Large intestine (tissue), 3 donors: ENCODE data around the gene MBLAC1. TPM values are rescaled to one million over a fixed set of nuclear protein-coding genes. Genes with fewer than 3 reads are reported as not detected.

ENCODE experiments used
- DNase-seq, 2 donors: peaks; one replicate each; pipeline versions ENCODE4 v3.0.0 to v3.0.0-alpha.2; 2013
- H3K27ac ChIP-seq: one replicate; pipeline ENCODE4 v1.5.1; 2013; ENCODE audit warnings: low read length
- H3K27me3 ChIP-seq: 2 replicates; pipeline ENCODE4 v1.6.1; 2013; ENCODE audit warnings: low read length; ENCODE audit not compliant: control insufficient read depth, insufficient read depth
- H3K36me3 ChIP-seq: 2 replicates; pipeline ENCODE4 v1.6.1; 2013; ENCODE audit warnings: low read length; ENCODE audit not compliant: control insufficient read depth, insufficient read depth
- H3K4me1 ChIP-seq: one replicate; pipeline ENCODE4 v1.6.1; 2013; ENCODE audit warnings: low read length; ENCODE audit not compliant: control insufficient read depth, insufficient read depth
- H3K4me3 ChIP-seq: one replicate; pipeline ENCODE4 v1.5.1; 2013; ENCODE audit warnings: low read length
- H3K9me3 ChIP-seq: one replicate; pipeline ENCODE4 v1.6.1; 2013; ENCODE audit warnings: mild to moderate bottlenecking, low read depth, low read length, moderate library complexity; ENCODE audit not compliant: control insufficient read depth
- WGBS: methylation state at CpG from one replicate; pipeline ENCODE4 v1.1.5; 2013; ENCODE audit warnings: low lambda C conversion rate; ENCODE audit not compliant: insufficient coverage; 5-methylcytosine and 5-hydroxymethylcytosine counted together
- polyA plus RNA-seq: library from polyadenylated mRNA; unstranded; fragments of 120-200 nt; gene quantifications from one replicate; pipeline ENCODE4 v1.2.1, GENCODE V29; 2013

MBLAC1 gene
- polyA plus RNA-seq, 1 donor = 2.8 TPM

GRCh38 chr7:100109521-100110163, 17.1 kb upstream of the MBLAC1 start:
- no CpG with 5 or more reads among the region's 12 CpGs for WGBS
- Histone ChIP-seq H3K27ac (no peak overlapping the region), H3K9me3 (no peaks in the 10 kb centered on the region), H3K4me3 (no peak overlapping the region), H3K4me1 (no peaks in the 10 kb centered on the region), H3K27me3 (no peaks in the 10 kb centered on the region), H3K36me3 (peaks cover 82% of the 10 kb centered on the region)
- DNase-seq = no peak

GRCh38 chr7:100111156-100111555, 15.6 kb upstream of the MBLAC1 start:
- Histone ChIP-seq H3K36me3 (peaks cover 70% of the 10 kb centered on the region), H3K4me3 (no peak overlapping the region), H3K4me1 (no peaks in the 10 kb centered on the region), H3K27me3 (no peaks in the 10 kb centered on the region), H3K9me3 (no peaks in the 10 kb centered on the region), H3K27ac (no peak overlapping the region)
- no peak for DNase-seq
- no CpG with 5 or more reads among the region's 7 CpGs for WGBS

GRCh38 chr7:100111914-100112313, 14.9 kb upstream of the MBLAC1 start:
- Histone ChIP-seq H3K27me3 (no peaks in the 10 kb centered on the region), H3K36me3 (peaks cover 66% of the 10 kb centered on the region), H3K27ac (no peak overlapping the region), H3K4me3 (no peak overlapping the region), H3K9me3 (no peaks in the 10 kb centered on the region), H3K4me1 (no peaks in the 10 kb centered on the region)
- WGBS = no CpG with 5 or more reads among the region's 13 CpGs
- no peak for DNase-seq

- WGBS = no CpG with 5 or more reads among the region's 7 CpGs
- Histone ChIP-seq H3K4me3 (no peak overlapping the region), H3K27me3 (no peaks in the 10 kb centered on the region), H3K9me3 (no peaks in the 10 kb centered on the region), H3K27ac (no peak overlapping the region), H3K4me1 (peaks cover 5% of the 10 kb centered on the region), H3K36me3 (peaks cover 39% of the 10 kb centered on the region)
- no peak for DNase-seq
Measured at GRCh38 chr7:100115026-100115425, 11.7 kb upstream of the MBLAC1 start.

- no peaks in the 10 kb centered on the region for H3K27me3 ChIP-seq
- no peak overlapping the region for H3K27ac ChIP-seq
- H3K4me1 ChIP-seq = peaks cover 12% of the 10 kb centered on the region
- no peak for DNase-seq
- H3K36me3 ChIP-seq = peaks cover 16% of the 10 kb centered on the region
- peak overlapping the region; percentile 76 for H3K4me3 ChIP-seq
- 27% methylated on average over 3 of the region's 18 CpGs for WGBS
- H3K9me3 ChIP-seq = no peaks in the 10 kb centered on the region
Measured at GRCh38 chr7:100118388-100119071, 8.2 kb upstream of the MBLAC1 start.

GRCh38 chr7:100119072-100119969, 7.4 kb upstream of the MBLAC1 start, which contains the start of the genes CNPY4 and TAF6:
Gene CNPY4 (plus strand): TSS chr7:100119634. CDS start chr7:100119745, 111 bp downstream.
Gene TAF6 (minus strand): TSS chr7:100119358. CDS start chr7:100114209, 5,149 bp downstream.
- Histone ChIP-seq H3K27ac (peak within 1 kb of the TSS; percentile 54), H3K4me1 (peaks cover 15% of the 10 kb centered on the region), H3K9me3 (no peaks in the 10 kb centered on the region), H3K27me3 (no peaks in the 10 kb centered on the region), H3K36me3 (peaks cover 9% of the 10 kb centered on the region), H3K4me3 (peak within 1 kb of the TSS; percentile 76)
- 0% methylated on average over 1 of the region's 49 CpGs for WGBS
- peak; percentile 92 to 93 for DNase-seq

- Histone ChIP-seq H3K36me3 (peaks cover 9% of the 10 kb centered on the region), H3K27me3 (no peaks in the 10 kb centered on the region), H3K9me3 (no peaks in the 10 kb centered on the region), H3K4me1 (peaks cover 24% of the 10 kb centered on the region), H3K4me3 (peak overlapping the region; percentile 76), H3K27ac (peak overlapping the region; percentile 54)
- 38% methylated on average over 5 of the region's 19 CpGs for WGBS
- peak in 1 of 2 donors; percentile 51 for DNase-seq
Measured at GRCh38 chr7:100119970-100120732, 6.6 kb upstream of the MBLAC1 start.

GRCh38 chr7:100120733-100121036, 6.1 kb upstream of the MBLAC1 start:
- Histone ChIP-seq H3K27ac (no peak overlapping the region), H3K27me3 (no peaks in the 10 kb centered on the region), H3K4me1 (peaks cover 29% of the 10 kb centered on the region), H3K36me3 (peaks cover 9% of the 10 kb centered on the region), H3K4me3 (no peak overlapping the region), H3K9me3 (no peaks in the 10 kb centered on the region)
- WGBS = no CpG with 5 or more reads among the region's 1 CpG
- no peak for DNase-seq

GRCh38 chr7:100122067-100122466, 4.7 kb upstream of the MBLAC1 start:
- H3K27ac ChIP-seq = no peak overlapping the region
- H3K4me1 ChIP-seq = peaks cover 30% of the 10 kb centered on the region
- no peak overlapping the region for H3K4me3 ChIP-seq
- no peaks in the 10 kb centered on the region for H3K9me3 ChIP-seq
- H3K36me3 ChIP-seq = peaks cover 4% of the 10 kb centered on the region
- DNase-seq = no peak
- no CpG with 5 or more reads among the region's 13 CpGs for WGBS
- H3K27me3 ChIP-seq = no peaks in the 10 kb centered on the region

GRCh38 chr7:100122568-100122967, 4.2 kb upstream of the MBLAC1 start:
- no peaks in the 10 kb centered on the region for H3K27me3 ChIP-seq
- no peak for DNase-seq
- peaks cover 30% of the 10 kb centered on the region for H3K4me1 ChIP-seq
- no peaks in the 10 kb centered on the region for H3K9me3 ChIP-seq
- peaks cover 4% of the 10 kb centered on the region for H3K36me3 ChIP-seq
- WGBS = no CpG with 5 or more reads among the region's 1 CpG
- H3K27ac ChIP-seq = no peak overlapping the region
- no peak overlapping the region for H3K4me3 ChIP-seq
